HEK293 (cell line): Measurements from ENCODE around the gene PHACTR1.

Experiments used
- CTCF ChIA-PET: fragments of 350-600 bp; formaldehyde crosslinking; extraction: SDS; loops from one replicate; lab custom pipeline; 2021; ENCODE audit warnings: antibody characterized with exemption; lab: Yijun Ruan, JAX
- POLR2A ChIA-PET: fragments of 300-600 bp; formaldehyde crosslinking; extraction: SDS; loops from one replicate; lab custom pipeline; 2020; ENCODE audit warnings: antibody characterized with exemption, inconsistent platforms; lab: Yijun Ruan, JAX
- H3K27ac ChIP-seq: fragments of 200-500 bp; sonication (Bioruptor generic); 2 replicates; pipeline ENCODE4 v1.5.1; 2014; ENCODE audit warnings: low read depth, low read length, control low read depth, inconsistent platforms; ENCODE audit errors: extremely low read depth
- H3K36me3 ChIP-seq, 2 experiments: fragments of 200-500 bp in 1 of 2; sonication (Bioruptor generic) in 1 of 2; 1 replicate in 1 of 2; 2 replicates in 1 of 2; pipeline ENCODE4 v1.5.1; 2014 to 2017; ENCODE audit warnings: inconsistent platforms in 2 of 2, low read length in 2 of 2; ENCODE audit not compliant: control insufficient read depth in 2 of 2, insufficient read depth in 1 of 2
- H3K4me1 ChIP-seq: fragments of 200-500 bp; sonication (Bioruptor generic); 2 replicates; pipeline ENCODE4 v1.5.1; 2014; ENCODE audit warnings: mild to moderate bottlenecking, low read length, inconsistent platforms; ENCODE audit not compliant: control insufficient read depth, insufficient read depth
- H3K4me3 ChIP-seq: 2 replicates; pipeline ENCODE4 v1.5.1; 2011; ENCODE audit warnings: low read depth, mild to moderate bottlenecking, control low read depth, low read length, moderate library complexity
- H3K9me3 ChIP-seq: fragments of 200-500 bp; sonication (Bioruptor generic); 2 replicates; pipeline ENCODE4 v1.5.1; 2014; ENCODE audit warnings: low read depth, low read length, inconsistent platforms; ENCODE audit not compliant: control insufficient read depth, insufficient read depth
- BCL11A ChIP-seq: fragments of 450-650 bp; formaldehyde crosslinking; IDR thresholded peaks from 2 replicates; pipeline ENCODE4 v1.5.1; 2016; ENCODE audit warnings: low read depth, missing biosample characterization, missing genetic modification characterization
- ELK4 ChIP-seq: IDR thresholded peaks from 2 replicates; pipeline ENCODE4 v1.6.1; 2011; ENCODE audit warnings: mild to moderate bottlenecking, low read depth, low read length, borderline replicate concordance
- OVOL3 ChIP-seq: fragments of 450-650 bp; formaldehyde crosslinking; IDR thresholded peaks from 2 replicates; pipeline ENCODE4 v1.5.1; 2016; ENCODE audit warnings: missing biosample characterization, missing genetic modification characterization
- PRDM6 ChIP-seq: fragments of 450-650 bp; formaldehyde crosslinking; IDR thresholded peaks from 2 replicates; pipeline ENCODE4 v1.5.1; 2017; ENCODE audit warnings: missing biosample characterization, missing genetic modification characterization
- SETDB1 ChIP-seq: IDR thresholded peaks from one replicate; pipeline ENCODE4 v1.6.1; 2017; ENCODE audit warnings: mild to moderate bottlenecking, low read length, moderate library complexity, mixed read lengths; ENCODE audit not compliant: insufficient read length
- ZBTB21 ChIP-seq: fragments of 450-650 bp; formaldehyde crosslinking; IDR thresholded peaks from 2 replicates; pipeline ENCODE4 v1.5.1; 2017; ENCODE audit warnings: missing biosample characterization, missing genetic modification characterization
- ZNF146 ChIP-seq: fragments of 450-650 bp; formaldehyde crosslinking; IDR thresholded peaks from 2 replicates; pipeline ENCODE4 v1.5.1; 2016; ENCODE audit warnings: missing biosample characterization, missing genetic modification characterization
- ZNF214 ChIP-seq: fragments of 450-650 bp; formaldehyde crosslinking; IDR thresholded peaks from 2 replicates; pipeline ENCODE4 v1.5.1; 2017; ENCODE audit warnings: missing biosample characterization, mild to moderate bottlenecking, missing genetic modification characterization, borderline replicate concordance
- ZNF280C ChIP-seq: fragments of 450-650 bp; formaldehyde crosslinking; IDR thresholded peaks from 2 replicates; pipeline ENCODE4 v1.5.1; 2016; ENCODE audit warnings: missing biosample characterization, missing genetic modification characterization
- ZNF394 ChIP-seq: fragments of 450-650 bp; formaldehyde crosslinking; IDR thresholded peaks from 2 replicates; pipeline ENCODE4 v1.5.1; 2016; ENCODE audit warnings: missing biosample characterization, missing genetic modification characterization, mild to moderate bottlenecking, moderate library complexity, borderline replicate concordance
- ZNF433 ChIP-seq: fragments of 450-650 bp; formaldehyde crosslinking; IDR thresholded peaks from 2 replicates; pipeline ENCODE4 v1.5.1; 2016; ENCODE audit warnings: missing biosample characterization, missing genetic modification characterization, low read depth
- ZNF513 ChIP-seq: fragments of 450-650 bp; IDR thresholded peaks from 2 replicates; pipeline ENCODE4 v1.5.1; 2018; ENCODE audit warnings: missing biosample characterization, missing genetic modification characterization
- ZNF600 ChIP-seq: fragments of 450-650 bp; formaldehyde crosslinking; IDR thresholded peaks from 2 replicates; pipeline ENCODE4 v1.5.1; 2016; ENCODE audit warnings: missing biosample characterization, missing genetic modification characterization
- ZNF654 ChIP-seq: fragments of 450-650 bp; formaldehyde crosslinking; IDR thresholded peaks from 2 replicates; pipeline ENCODE4 v1.5.1; 2016; ENCODE audit warnings: low read depth, missing biosample characterization, missing genetic modification characterization
- ZNF830 ChIP-seq: fragments of 450-650 bp; IDR thresholded peaks from 2 replicates; pipeline ENCODE4 v1.5.0; 2018; ENCODE audit warnings: missing biosample characterization, missing genetic modification characterization, low read depth, mild to moderate bottlenecking, moderate library complexity
- ZNF837 ChIP-seq: fragments of 450-650 bp; formaldehyde crosslinking; IDR thresholded peaks from 2 replicates; pipeline ENCODE4 v1.5.1; 2016; ENCODE audit warnings: missing biosample characterization, missing genetic modification characterization
- ZSCAN18 ChIP-seq: fragments of 450-650 bp; formaldehyde crosslinking; IDR thresholded peaks from 2 replicates; pipeline ENCODE4 v1.5.1; 2016; ENCODE audit warnings: missing biosample characterization, missing genetic modification characterization
- ZSCAN4 ChIP-seq: fragments of 450-650 bp; formaldehyde crosslinking; IDR thresholded peaks from 2 replicates; pipeline ENCODE4 v1.5.1; 2017; ENCODE audit warnings: missing biosample characterization, missing genetic modification characterization
- ZXDB ChIP-seq: fragments of 450-650 bp; formaldehyde crosslinking; IDR thresholded peaks from 2 replicates; pipeline ENCODE4 v1.5.1; 2016; ENCODE audit warnings: missing biosample characterization, missing genetic modification characterization
- TF ChIP-seq, protein P1 (sequence below): fragments of 450-650 bp; formaldehyde crosslinking; IDR thresholded peaks from 2 replicates; pipeline ENCODE4 v1.5.1; 2016; ENCODE audit warnings: missing biosample characterization, missing genetic modification characterization

The PHACTR1 gene

DNA sequence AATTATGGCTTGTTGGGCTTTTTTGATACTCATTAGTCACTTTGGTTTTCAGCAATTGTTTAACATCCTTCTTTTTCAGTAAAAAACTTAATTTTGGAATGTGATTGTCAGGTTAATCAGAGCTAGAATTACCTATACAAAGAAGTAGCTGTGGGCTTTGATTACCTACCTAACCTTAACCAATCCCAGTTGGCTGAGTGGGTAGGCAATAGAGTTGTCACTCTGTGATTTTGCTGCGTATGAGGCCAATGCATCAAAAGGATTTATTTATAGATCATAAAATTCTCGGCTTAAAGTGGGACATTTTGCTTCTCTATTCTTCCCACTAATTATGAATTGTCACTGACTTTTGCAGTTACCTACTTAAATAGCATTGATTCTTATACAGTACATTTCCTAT lies 111.4 kb downstream of the PHACTR1 start:
- ChIA-PET CTCF (interaction anchor here (0.6 to 1.2 kb wide), 2 partner anchors 16 to 66 kb away, joined by 3 to 6 read pairs; no protein-coding TSS in a partner anchor), POLR2A (no interaction called here)
- Histone ChIP-seq H3K4me1 (no peaks in the 10 kb centered on the region), H3K36me3 (no peaks in the 10 kb centered on the region)
- TF ChIP-seq ZNF600 (tag by site-specific recombination), result no peak
- TF ChIP-seq ELK4, result no peak
- TF ChIP-seq BCL11A (tag by site-specific recombination), result no peak
- TF ChIP-seq ZNF280C (tag by site-specific recombination), result no peak
- TF ChIP-seq ZNF837 (tag by site-specific recombination), result no peak
- TF ChIP-seq, all 188 proteins: peak for 0
- H3K27ac ChIP-seq, result no peak overlapping the region
- H3K4me3 ChIP-seq, result no peak overlapping the region
- H3K9me3 ChIP-seq, result no peaks in the 10 kb centered on the region

- ChIA-PET CTCF (interaction anchor here (2.2 kb wide), 1 partner anchor 11 kb away, joined by 6 read pairs; no protein-coding TSS in a partner anchor), POLR2A (no interaction called here)
- no peaks in the 10 kb centered on the region for H3K36me3 ChIP-seq
- H3K4me3 ChIP-seq, result no peak overlapping the region
- H3K27ac ChIP-seq, result no peak overlapping the region
- no peak for TF ChIP-seq ZXDB (tag by site-specific recombination)
- TF ChIP-seq ZNF654 (tag by site-specific recombination), result no peak
- no peak for TF ChIP-seq OVOL3 (tag by site-specific recombination)
- TF ChIP-seq ZBTB21 (tag by site-specific recombination), result no peak
- no peak for TF ChIP-seq ZNF146 (tag by site-specific recombination)
- no peak for TF ChIP-seq ZNF214
- TF ChIP-seq ZNF433, result no peak
- TF ChIP-seq ZSCAN18 (tag by site-specific recombination), result no peak
- TF ChIP-seq SETDB1, result no peak
- TF ChIP-seq ZNF830 (tag by site-specific recombination), result no peak
- H3K9me3 ChIP-seq, result no peaks in the 10 kb centered on the region
- H3K4me1 ChIP-seq, result no peaks in the 10 kb centered on the region
These were observed 115.7 kb downstream of the PHACTR1 start for GRCh38 chr6:12832226-12832735.

GRCh38 chr6:12836009-12836408 lies 119.4 kb downstream of the PHACTR1 start:
- ChIA-PET POLR2A (no interaction called here), CTCF (interaction anchor here (0.7 to 1.4 kb wide), 2 partner anchors 10 to 11 kb away, joined by 4 to 5 read pairs; no protein-coding TSS in a partner anchor)
- H3K4me3 ChIP-seq, result no peak overlapping the region
- TF ChIP-seq ZNF394 (tag by site-specific recombination), result no peak
- TF ChIP-seq ZSCAN4 (tag by site-specific recombination), result no peak
- TF ChIP-seq PRDM6, result no peak
- TF ChIP-seq, protein P1, sequence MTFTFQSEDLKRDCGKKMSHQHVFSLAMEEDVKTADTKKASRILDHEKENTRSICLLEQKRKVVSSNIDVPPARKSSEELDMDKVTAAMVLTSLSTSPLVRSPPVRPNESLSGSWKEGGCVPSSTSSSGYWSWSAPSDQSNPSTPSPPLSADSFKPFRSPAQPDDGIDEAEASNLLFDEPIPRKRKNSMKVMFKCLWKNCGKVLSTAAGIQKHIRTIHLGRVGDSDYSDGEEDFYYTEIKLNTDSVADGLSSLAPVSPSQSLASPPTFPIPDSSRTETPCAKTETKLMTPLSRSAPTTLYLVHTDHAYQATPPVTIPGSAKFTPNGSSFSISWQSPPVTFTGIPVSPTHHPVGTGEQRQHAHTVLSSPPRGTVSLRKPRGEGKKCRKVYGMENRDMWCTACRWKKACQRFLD (tag by site-specific recombination), result no peak
- no peak for TF ChIP-seq ZNF513 (tag by site-specific recombination)
- TF ChIP-seq, all 188 proteins: peak for 0
- no peaks in the 10 kb centered on the region for H3K36me3 ChIP-seq
- H3K9me3 ChIP-seq, result peaks cover 2% of the 10 kb centered on the region; the same call in 1 of the 2 replicates
- H3K27ac ChIP-seq, result no peak overlapping the region
- H3K4me1 ChIP-seq, result no peaks in the 10 kb centered on the region
